ENCODE results near the gene CAPZB. TPM values are rescaled to one million over a fixed set of nuclear protein-coding genes. Genes with fewer than 3 reads are reported as not detected.

CAPZB gene
- total RNA-seq, 4 donors from 2014 or later: 84.7 to 124 (median 103) TPM

DNA sequence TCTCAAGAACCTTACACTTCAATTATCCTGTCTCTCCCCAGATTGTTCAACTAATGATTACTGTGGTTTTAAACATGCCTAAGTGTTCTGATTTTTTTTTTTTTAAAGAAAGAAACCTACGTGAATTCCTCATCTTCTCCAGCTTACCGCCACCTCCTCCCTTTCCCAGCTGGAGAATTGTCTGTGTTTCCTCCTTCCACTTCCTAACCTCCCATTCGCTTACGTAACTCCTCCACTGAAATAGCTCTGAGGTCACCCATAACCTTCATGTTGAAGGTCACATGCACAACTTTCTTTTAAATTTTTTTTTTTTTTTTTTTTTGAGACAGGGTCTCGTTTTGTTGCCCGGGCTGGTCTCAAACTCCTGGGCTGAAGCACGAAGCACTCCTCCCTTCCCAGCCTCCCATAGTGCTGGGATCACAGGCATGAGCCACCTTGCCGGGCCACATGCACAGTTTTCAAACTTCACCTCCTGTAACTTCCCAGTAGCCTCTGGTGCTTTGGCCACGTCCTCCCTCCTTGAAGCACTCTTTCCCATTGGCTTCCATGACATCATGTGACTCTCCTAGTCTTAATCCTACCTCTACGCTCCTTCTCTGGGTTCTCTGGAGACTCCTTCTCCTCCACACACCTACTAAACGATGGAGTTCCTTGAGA, 9.8 kb upstream of the CAPZB start:
- intact Hi-C loops (cut with DNase I; ENCODE audit: low total_unique reads): no loop called here
- WGBS, 2 donors: 68 to 70% methylated on average over 11 of the region's 11 CpGs

DNA sequence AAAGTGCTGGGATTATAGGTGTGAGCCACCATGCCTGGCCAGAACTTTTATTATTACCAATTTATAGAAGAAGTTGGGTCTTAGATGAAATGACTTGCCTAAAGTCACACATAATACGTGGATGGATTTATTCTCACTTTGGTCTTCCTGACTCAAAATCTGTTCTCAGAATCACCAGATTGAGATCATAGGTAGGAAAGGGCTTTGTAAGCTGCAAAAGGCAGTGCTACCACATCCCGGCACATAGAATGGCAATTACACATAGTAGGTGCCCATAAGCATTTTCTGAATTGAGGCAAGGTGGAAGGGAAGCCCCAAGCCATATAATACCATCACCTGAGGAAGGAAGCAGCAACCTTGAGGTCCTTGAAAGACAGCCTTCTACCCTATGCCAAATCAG, 8.2 kb upstream of the CAPZB start:
- intact Hi-C loops (cut with DNase I; ENCODE audit: low total_unique reads): no loop called here
- no peak for DNase-seq (ENCODE audit: low spot score in 2 of 2)
- TF ChIP-seq POLR2A (IDR thresholded peaks at IDR 0.05): no peak
- TF ChIP-seq, protein P1, sequence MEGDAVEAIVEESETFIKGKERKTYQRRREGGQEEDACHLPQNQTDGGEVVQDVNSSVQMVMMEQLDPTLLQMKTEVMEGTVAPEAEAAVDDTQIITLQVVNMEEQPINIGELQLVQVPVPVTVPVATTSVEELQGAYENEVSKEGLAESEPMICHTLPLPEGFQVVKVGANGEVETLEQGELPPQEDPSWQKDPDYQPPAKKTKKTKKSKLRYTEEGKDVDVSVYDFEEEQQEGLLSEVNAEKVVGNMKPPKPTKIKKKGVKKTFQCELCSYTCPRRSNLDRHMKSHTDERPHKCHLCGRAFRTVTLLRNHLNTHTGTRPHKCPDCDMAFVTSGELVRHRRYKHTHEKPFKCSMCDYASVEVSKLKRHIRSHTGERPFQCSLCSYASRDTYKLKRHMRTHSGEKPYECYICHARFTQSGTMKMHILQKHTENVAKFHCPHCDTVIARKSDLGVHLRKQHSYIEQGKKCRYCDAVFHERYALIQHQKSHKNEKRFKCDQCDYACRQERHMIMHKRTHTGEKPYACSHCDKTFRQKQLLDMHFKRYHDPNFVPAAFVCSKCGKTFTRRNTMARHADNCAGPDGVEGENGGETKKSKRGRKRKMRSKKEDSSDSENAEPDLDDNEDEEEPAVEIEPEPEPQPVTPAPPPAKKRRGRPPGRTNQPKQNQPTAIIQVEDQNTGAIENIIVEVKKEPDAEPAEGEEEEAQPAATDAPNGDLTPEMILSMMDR (IDR thresholded peaks at IDR 0.05): no peak
- H3K4me3 ChIP-seq (ENCODE audit: low read depth, poor library complexity, severe bottlenecking): no peak overlapping the region
- WGBS, 2 donors: 95 to 100% methylated on average over 2 of the region's 2 CpGs

More for the DNA sequence above, 9.8 kb upstream of the CAPZB start:
- no peak overlapping the region for H3K4me3 ChIP-seq (ENCODE audit: low read depth, poor library complexity, severe bottlenecking)
- DNase-seq (ENCODE audit: low spot score in 2 of 2): no peak
- no peak for TF ChIP-seq POLR2A (IDR thresholded peaks at IDR 0.05)
- TF ChIP-seq, protein P1 (IDR thresholded peaks at IDR 0.05): no peak

DNA sequence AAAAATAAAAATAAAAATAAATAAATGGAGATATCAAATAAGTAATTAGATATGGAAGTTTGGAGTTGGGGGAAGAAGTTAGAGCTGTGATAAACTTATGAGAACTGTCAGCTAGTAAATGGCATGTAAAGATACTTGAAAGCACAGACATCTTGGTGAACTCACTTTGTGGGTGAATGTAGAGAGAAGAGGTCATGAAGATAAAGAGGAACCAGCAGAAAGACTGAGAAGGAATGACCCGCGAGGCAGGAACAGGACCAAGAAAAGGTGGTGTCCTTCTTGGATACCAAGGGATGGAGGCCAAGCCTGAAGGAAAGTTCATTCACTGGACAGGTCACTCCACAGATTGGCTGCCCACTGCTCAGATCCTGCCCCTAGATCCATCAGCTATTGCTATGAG, 4.7 kb upstream of the CAPZB start:
- intact Hi-C loops (cut with DNase I; ENCODE audit: low total_unique reads): loop anchor here (10.0 kb wide), 2 partner anchors 95 to 155 kb away; partner anchors contain the start of gene NBL1
- WGBS, 2 donors: 55 to 70% methylated on average over 2 of the region's 2 CpGs
- TF ChIP-seq, protein P1 (IDR thresholded peaks at IDR 0.05): no peak
- no peak for TF ChIP-seq POLR2A (IDR thresholded peaks at IDR 0.05)
- no peak overlapping the region for H3K4me3 ChIP-seq (ENCODE audit: low read depth, poor library complexity, severe bottlenecking)
- no peak for DNase-seq (ENCODE audit: low spot score in 2 of 2)

DNA sequence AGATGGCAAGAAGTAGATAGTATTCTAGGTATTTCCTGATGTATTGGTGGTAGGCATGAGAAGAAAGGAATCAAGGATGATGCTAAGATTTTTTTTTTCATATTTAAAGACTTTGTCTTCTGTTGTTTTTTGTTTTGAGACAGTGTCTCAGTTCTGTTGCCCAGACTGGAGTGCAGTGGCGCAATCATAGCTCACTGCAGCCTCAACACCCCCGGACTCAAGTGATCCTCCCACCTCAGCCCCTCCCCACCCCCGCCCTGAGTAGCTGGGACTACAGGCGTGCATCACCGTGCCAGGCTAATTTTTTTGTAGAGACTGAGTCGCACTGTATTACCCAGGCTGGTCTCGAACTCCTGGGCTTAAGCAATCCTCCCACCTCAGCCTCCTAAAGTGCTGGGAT, 2.8 kb upstream of the CAPZB start:
- no peak overlapping the region for H3K4me3 ChIP-seq (ENCODE audit: low read depth, poor library complexity, severe bottlenecking)
- WGBS, 2 donors: 60 to 65% methylated on average over 7 of the region's 7 CpGs
- TF ChIP-seq, protein P1 (IDR thresholded peaks at IDR 0.05): no peak
- no peak for TF ChIP-seq POLR2A (IDR thresholded peaks at IDR 0.05)
- intact Hi-C loops (cut with DNase I; ENCODE audit: low total_unique reads): loop anchor here (10.0 kb wide), 2 partner anchors 93 to 157 kb away; partner anchors contain the start of gene NBL1
- DNase-seq (ENCODE audit: low spot score in 2 of 2): no peak

DNA sequence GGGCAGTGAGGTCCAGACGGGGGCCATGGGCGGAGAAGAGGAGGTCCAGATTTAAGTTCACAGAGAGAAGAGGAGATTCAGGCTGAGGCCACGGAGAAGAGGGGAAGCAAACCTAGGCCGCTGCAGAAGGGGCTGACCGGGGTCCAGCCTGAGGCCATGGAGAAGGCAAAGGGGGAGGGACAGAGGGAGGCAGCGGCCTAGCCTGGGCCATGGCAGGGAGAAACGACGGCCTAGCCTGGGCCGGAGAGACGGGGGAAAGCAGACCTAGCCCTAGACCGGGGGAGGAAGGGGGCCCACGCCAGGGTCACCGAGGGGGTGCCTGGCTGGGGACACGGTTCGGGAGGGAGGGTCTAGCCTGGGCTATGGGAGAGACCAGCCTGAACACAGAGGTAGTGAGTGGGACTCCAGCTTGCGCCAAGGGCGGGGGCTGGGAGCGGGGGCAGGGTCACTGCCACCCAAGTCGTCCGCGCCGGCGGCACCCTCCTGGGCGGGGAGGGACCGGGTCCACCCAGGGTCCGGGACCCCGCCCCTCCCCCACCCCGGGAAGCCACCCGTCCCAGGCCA, 459 bp downstream of the CAPZB start:
- 0% methylated on average over 15 to 28 of the region's 29 CpGs for WGBS, 2 donors

More for the DNA sequence above, 459 bp downstream of the CAPZB start:
- TF ChIP-seq POLR2A (IDR thresholded peaks at IDR 0.05): no peak
- TF ChIP-seq, protein P1 (IDR thresholded peaks at IDR 0.05): no peak
- peak overlapping the region; percentile 97 for H3K4me3 ChIP-seq (ENCODE audit: low read depth, poor library complexity, severe bottlenecking)
- intact Hi-C loops (cut with DNase I; ENCODE audit: low total_unique reads): loop anchor here (10.0 kb wide), 2 partner anchors 90 to 160 kb away; partner anchors contain the start of gene NBL1
- DNase-seq (ENCODE audit: low spot score in 2 of 2): no peak

Data from lower leg skin (tissue), 4 donors.